ENCODE results near the gene ABCA2. TPM values are rescaled to one million over a fixed set of nuclear protein-coding genes. Genes with fewer than 3 reads are reported as not detected.
A peak's percentile ranks its signal among the peaks of the same experiment; 100 is the strongest.

Gene ABCA2
- polyA plus RNA-seq, 1 of the 3 experiments (the other 2 are of a cell fraction): 34.7 TPM

DNA sequence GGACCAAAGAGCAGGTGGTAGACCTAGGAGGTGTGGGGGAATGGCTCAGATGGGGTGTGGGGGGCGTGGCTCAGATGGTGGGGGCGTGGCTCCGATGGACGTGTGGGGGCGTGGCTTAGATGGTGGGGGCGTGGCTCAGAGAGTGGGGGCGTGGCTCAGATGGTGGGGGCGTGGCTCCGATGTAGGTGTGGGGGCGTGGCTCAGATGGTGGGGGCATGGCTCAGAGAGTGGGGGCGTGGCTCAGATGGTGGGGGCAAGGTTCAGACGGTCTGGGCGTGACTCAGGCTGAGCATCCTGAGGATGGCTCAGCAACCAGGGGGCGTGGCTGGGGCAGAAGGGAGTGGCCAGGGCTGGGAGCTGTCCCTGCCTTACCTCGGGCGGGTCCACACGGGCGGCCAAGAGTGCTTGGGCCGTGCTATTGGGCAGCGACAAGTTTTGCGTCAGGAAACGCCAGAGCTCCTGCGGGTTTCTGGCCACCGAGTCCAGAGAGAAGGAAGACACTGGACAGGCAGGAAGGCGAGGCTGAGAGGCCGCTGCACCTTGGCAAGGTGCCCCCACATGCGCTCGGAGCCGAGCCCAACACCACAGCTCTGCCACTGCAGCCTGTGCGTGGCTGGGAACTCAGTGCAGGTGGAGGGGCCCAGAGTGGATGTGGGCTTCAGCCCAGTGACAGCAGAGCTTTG, 5.9 kb downstream of the ABCA2 start:
- POLR2A ChIA-PET: no interaction called here
- Histone ChIP-seq H3K9ac (no peak overlapping the region), H3K79me2 (ENCODE audit: insufficient read depth) (0 out of 2 replicates have a peak, but pooled peaks cover 1% of the 10 kb centered on the region), H3K27me3 (ENCODE audit: insufficient read depth) (no peaks in the 10 kb centered on the region), H2AFZ (ENCODE audit: low read depth) (no peak overlapping the region), H4K20me1 (ENCODE audit: insufficient read depth) (0 out of 2 replicates have a peak, but pooled peaks cover 4% of the 10 kb centered on the region), H3K27ac (ENCODE audit: low read depth in 2 of 2, low read length in 1 of 2) (no peak overlapping the region), H3K4me1 (ENCODE audit: control insufficient read depth in 1 of 2, insufficient read depth in 2 of 2, low read depth in 1 of 2, low read length in 1 of 2) (peaks cover 0 to 23% of the 10 kb centered on the region in 2 experiments; a peak in 1 of 4 replicates), H3K9me3 (no peaks in the 10 kb centered on the region), H3K4me2 (no peak overlapping the region), H3K9me2 (no peaks in the 10 kb centered on the region), H3K4me3 (ENCODE audit: low read depth in 2 of 2, low read length in 1 of 2) (no peak overlapping the region), H3K36me3 (replicated peaks in 1 of 2; ENCODE audit: control insufficient read depth in 1 of 2, insufficient read depth in 2 of 2, low read length in 1 of 2) (peaks cover 0 to 1% of the 10 kb centered on the region in 2 experiments), H3F3A (replicated peaks; ENCODE audit: insufficient read depth) (no peaks in the 10 kb centered on the region)
- peak; percentile 90 for DNase-seq
- CTCF ChIA-PET: interaction anchor here (1.4 to 5.4 kb wide), 6 partner anchors 9 to 74 kb away, joined by 3 to 53 read pairs (median 7); partner anchors contain the start of genes FUT7 and PAXX
- 28% methylated on average over 13 of the region's 30 CpGs for WGBS (ENCODE audit: low lambda C conversion rate)
- TF ChIP-seq, protein P1, sequence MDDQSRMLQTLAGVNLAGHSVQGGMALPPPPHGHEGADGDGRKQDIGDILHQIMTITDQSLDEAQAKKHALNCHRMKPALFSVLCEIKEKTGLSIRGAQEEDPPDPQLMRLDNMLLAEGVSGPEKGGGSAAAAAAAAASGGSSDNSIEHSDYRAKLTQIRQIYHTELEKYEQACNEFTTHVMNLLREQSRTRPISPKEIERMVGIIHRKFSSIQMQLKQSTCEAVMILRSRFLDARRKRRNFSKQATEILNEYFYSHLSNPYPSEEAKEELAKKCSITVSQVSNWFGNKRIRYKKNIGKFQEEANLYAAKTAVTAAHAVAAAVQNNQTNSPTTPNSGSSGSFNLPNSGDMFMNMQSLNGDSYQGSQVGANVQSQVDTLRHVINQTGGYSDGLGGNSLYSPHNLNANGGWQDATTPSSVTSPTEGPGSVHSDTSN (IDR thresholded peaks at IDR 0.05): no peak
- TF ChIP-seq, protein P2, sequence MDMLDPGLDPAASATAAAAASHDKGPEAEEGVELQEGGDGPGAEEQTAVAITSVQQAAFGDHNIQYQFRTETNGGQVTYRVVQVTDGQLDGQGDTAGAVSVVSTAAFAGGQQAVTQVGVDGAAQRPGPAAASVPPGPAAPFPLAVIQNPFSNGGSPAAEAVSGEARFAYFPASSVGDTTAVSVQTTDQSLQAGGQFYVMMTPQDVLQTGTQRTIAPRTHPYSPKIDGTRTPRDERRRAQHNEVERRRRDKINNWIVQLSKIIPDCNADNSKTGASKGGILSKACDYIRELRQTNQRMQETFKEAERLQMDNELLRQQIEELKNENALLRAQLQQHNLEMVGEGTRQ (IDR thresholded peaks at IDR 0.05; ENCODE audit: borderline replicate concordance, low read depth, low read length): no peak
- no peak for TF ChIP-seq CHD2 (IDR thresholded peaks at IDR 0.05; ENCODE audit: low read length, partially characterized antibody)

DNA sequence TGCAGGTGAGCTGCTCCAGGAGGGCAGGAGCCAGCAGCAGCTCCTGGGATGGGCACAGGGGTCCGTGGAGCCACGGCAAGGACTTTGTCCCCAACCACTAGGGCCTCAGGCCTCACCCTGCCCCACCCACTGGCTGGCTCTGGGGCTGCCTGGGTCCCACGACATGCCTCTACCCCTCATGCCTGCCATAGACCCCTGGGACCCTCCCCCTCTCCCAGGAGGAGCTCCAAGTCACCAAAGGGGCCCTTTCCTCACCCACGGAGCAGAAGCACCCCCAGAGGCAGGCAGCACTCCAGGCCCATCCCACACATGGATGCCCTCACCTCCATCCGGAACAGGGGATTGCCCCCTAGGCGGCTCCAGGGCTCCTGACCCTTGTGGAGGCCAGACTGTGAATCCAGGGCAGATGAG, 6.5 kb downstream of the ABCA2 start:
- H3K36me3 ChIP-seq (replicated peaks in 1 of 2; ENCODE audit: control insufficient read depth in 1 of 2, insufficient read depth in 2 of 2, low read length in 1 of 2): peaks cover 0 to 4% of the 10 kb centered on the region in 2 experiments
- no peak for DNase-seq
- H3K4me2 ChIP-seq: no peak overlapping the region
- H3K4me1 ChIP-seq (ENCODE audit: control insufficient read depth in 1 of 2, insufficient read depth in 2 of 2, low read depth in 1 of 2, low read length in 1 of 2): peaks cover 0 to 18% of the 10 kb centered on the region in 2 experiments; a peak in 1 of 4 replicates
- no peaks in the 10 kb centered on the region for H3F3A ChIP-seq (replicated peaks; ENCODE audit: insufficient read depth)
- H3K9me3 ChIP-seq: no peaks in the 10 kb centered on the region
- no peak overlapping the region for H3K27ac ChIP-seq (ENCODE audit: low read depth in 2 of 2, low read length in 1 of 2)
- H3K79me2 ChIP-seq (ENCODE audit: insufficient read depth): no peaks in the 10 kb centered on the region
- H3K9ac ChIP-seq: no peak overlapping the region
- H2AFZ ChIP-seq (ENCODE audit: low read depth): no peak overlapping the region
- no peak overlapping the region for H3K4me3 ChIP-seq (ENCODE audit: low read depth in 2 of 2, low read length in 1 of 2)
- no peaks in the 10 kb centered on the region for H3K9me2 ChIP-seq
- H4K20me1 ChIP-seq (ENCODE audit: insufficient read depth): 0 out of 2 replicates have a peak, but pooled peaks cover 4% of the 10 kb centered on the region
- ChIA-PET POLR2A (interaction anchor here (1.0 kb wide), 1 partner anchor 25 kb away, joined by 3 read pairs; the partner anchor contains the start of gene CLIC3), CTCF (interaction anchor here (1.1 to 1.5 kb wide), 4 partner anchors 9 to 74 kb away, joined by 3 to 10 read pairs (median 4); partner anchors contain the start of genes FUT7 and PAXX)
- TF ChIP-seq EP300 (IDR thresholded peaks at IDR 0.05; ENCODE audit: borderline replicate concordance in 1 of 2, low read depth in 1 of 2, low read length in 1 of 2) (no peak), SMC3 (IDR thresholded peaks at IDR 0.05; ENCODE audit: low read depth, low read length) (no peak), CHD2 (IDR thresholded peaks at IDR 0.05; ENCODE audit: low read length, partially characterized antibody) (no peak), JUND (IDR thresholded peaks at IDR 0.05) (no peak), RFX5 (IDR thresholded peaks at IDR 0.05; ENCODE audit: low read length) (no peak), MEF2A (IDR thresholded peaks at IDR 0.05; ENCODE audit: borderline replicate concordance, low read depth) (no peak), TCF12 (IDR thresholded peaks at IDR 0.05) (no peak), GABPA (IDR thresholded peaks at IDR 0.05; ENCODE audit: low read depth) (no peak), RCOR1 (IDR thresholded peaks at IDR 0.05; ENCODE audit: low read length) (no peak), FOSL2 (IDR thresholded peaks at IDR 0.05; ENCODE audit: borderline replicate concordance, low read depth) (no peak), EZH2phosphoT487 (IDR thresholded peaks at IDR 0.05; ENCODE audit: borderline replicate concordance, low read depth) (no peak)
- TF ChIP-seq, protein P3, sequence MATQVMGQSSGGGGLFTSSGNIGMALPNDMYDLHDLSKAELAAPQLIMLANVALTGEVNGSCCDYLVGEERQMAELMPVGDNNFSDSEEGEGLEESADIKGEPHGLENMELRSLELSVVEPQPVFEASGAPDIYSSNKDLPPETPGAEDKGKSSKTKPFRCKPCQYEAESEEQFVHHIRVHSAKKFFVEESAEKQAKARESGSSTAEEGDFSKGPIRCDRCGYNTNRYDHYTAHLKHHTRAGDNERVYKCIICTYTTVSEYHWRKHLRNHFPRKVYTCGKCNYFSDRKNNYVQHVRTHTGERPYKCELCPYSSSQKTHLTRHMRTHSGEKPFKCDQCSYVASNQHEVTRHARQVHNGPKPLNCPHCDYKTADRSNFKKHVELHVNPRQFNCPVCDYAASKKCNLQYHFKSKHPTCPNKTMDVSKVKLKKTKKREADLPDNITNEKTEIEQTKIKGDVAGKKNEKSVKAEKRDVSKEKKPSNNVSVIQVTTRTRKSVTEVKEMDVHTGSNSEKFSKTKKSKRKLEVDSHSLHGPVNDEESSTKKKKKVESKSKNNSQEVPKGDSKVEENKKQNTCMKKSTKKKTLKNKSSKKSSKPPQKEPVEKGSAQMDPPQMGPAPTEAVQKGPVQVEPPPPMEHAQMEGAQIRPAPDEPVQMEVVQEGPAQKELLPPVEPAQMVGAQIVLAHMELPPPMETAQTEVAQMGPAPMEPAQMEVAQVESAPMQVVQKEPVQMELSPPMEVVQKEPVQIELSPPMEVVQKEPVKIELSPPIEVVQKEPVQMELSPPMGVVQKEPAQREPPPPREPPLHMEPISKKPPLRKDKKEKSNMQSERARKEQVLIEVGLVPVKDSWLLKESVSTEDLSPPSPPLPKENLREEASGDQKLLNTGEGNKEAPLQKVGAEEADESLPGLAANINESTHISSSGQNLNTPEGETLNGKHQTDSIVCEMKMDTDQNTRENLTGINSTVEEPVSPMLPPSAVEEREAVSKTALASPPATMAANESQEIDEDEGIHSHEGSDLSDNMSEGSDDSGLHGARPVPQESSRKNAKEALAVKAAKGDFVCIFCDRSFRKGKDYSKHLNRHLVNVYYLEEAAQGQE (IDR thresholded peaks at IDR 0.05; ENCODE audit: low read depth, low read length): no peak
- 89% methylated on average over 2 of the region's 6 CpGs for WGBS (ENCODE audit: low lambda C conversion rate)
- H3K27me3 ChIP-seq (ENCODE audit: insufficient read depth): no peaks in the 10 kb centered on the region

Measured in SK-N-SH (cell line).